IMR-90 (cell line): ENCODE results near the gene ARHGAP36. TPM values are rescaled to one million over a fixed set of nuclear protein-coding genes. Genes with fewer than 3 reads are reported as not detected.

Source experiments
- ATAC-seq: fragments of 200-7000 bp; cut with Tn5 transposase; 2 replicates; pipeline ENCODE4 v1.9.1; 2020; ENCODE audit warnings: low read depth, mild to moderate bottlenecking, moderate library complexity
- BruUV-seq: library from RNA; stranded (reverse); fragments of 400-500 nt; replicated peaks from 2 replicates; lab custom pipeline; 2021; lab: Mats Ljungman, UMichigan
- CTCF ChIA-PET: fragments of 300-600 bp; formaldehyde crosslinking; extraction: SDS; loops from one replicate; lab custom pipeline; 2021; ENCODE audit warnings: antibody characterized with exemption; lab: Yijun Ruan, JAX
- POLR2A ChIA-PET: fragments of 300-600 bp; sonication (Branson Sonifier 250); formaldehyde crosslinking; loops from one replicate; lab custom pipeline; 2022; ENCODE audit warnings: antibody characterized with exemption; ENCODE audit not compliant: unreplicated experiment; lab: Charles Lee
- DNase-seq: peaks from one replicate; pipeline ENCODE4 v3.0.0; 2013
- H2AFZ ChIP-seq: replicated peaks from 2 replicates; pipeline ENCODE3; 2013; ENCODE audit warnings: low read length, mild to moderate bottlenecking; ENCODE audit not compliant: poor library complexity
- H2AK5ac ChIP-seq: 2 replicates; pipeline ENCODE4 v1.6.1; 2013; ENCODE audit warnings: low read depth, low read length, inconsistent platforms
- H2AK9ac ChIP-seq: replicated peaks from 2 replicates; pipeline ENCODE3; 2013; ENCODE audit warnings: mild to moderate bottlenecking, low read depth, low read length, moderate library complexity; ENCODE audit not compliant: poor library complexity
- H2BK120ac ChIP-seq: 2 replicates; pipeline ENCODE4 v1.6.1; 2013; ENCODE audit warnings: low read depth, low read length, inconsistent platforms
- H2BK15ac ChIP-seq: 3 replicates; pipeline ENCODE4 v1.6.1; 2013; ENCODE audit warnings: low read depth, low read length, inconsistent platforms
- H2BK20ac ChIP-seq: 2 replicates; pipeline ENCODE4 v1.6.1; 2013; ENCODE audit warnings: low read depth, mild to moderate bottlenecking, inconsistent platforms, low read length, moderate library complexity
- H2BK5ac ChIP-seq: 2 replicates; pipeline ENCODE4 v1.6.1; 2013; ENCODE audit warnings: mild to moderate bottlenecking, low read depth, low read length, inconsistent platforms; ENCODE audit not compliant: poor library complexity, severe bottlenecking
- H3K14ac ChIP-seq: replicated peaks from 2 replicates; pipeline ENCODE4 v1.6.1; 2013; ENCODE audit warnings: low read depth, low read length, inconsistent platforms
- H3K18ac ChIP-seq: 2 replicates; pipeline ENCODE4 v1.6.1; 2013; ENCODE audit warnings: low read depth, low read length, control low read depth
- H3K23ac ChIP-seq: 2 replicates; pipeline ENCODE4 v1.6.1; 2013; ENCODE audit warnings: low read depth, low read length, inconsistent platforms
- H3K27ac ChIP-seq: 2 replicates; pipeline ENCODE4 v1.5.1; 2013; ENCODE audit warnings: mild to moderate bottlenecking, control low read depth, low read length; ENCODE audit not compliant: insufficient read depth
- H3K27me3 ChIP-seq: 2 replicates; pipeline ENCODE4 v1.6.1; 2013; ENCODE audit warnings: low read length; ENCODE audit not compliant: control insufficient read depth, insufficient read depth
- H3K36me3 ChIP-seq: 2 replicates; pipeline ENCODE4 v1.6.1; 2013; ENCODE audit warnings: low read length, mixed read lengths; ENCODE audit not compliant: control insufficient read depth, insufficient read depth
- H3K4ac ChIP-seq: 2 replicates; pipeline ENCODE4 v1.6.1; 2013; ENCODE audit warnings: low read depth, low read length, inconsistent platforms
- H3K4me1 ChIP-seq: 2 replicates; pipeline ENCODE4 v1.6.1; 2013; ENCODE audit warnings: low read length, mixed read lengths; ENCODE audit not compliant: control insufficient read depth, insufficient read depth
- H3K4me2 ChIP-seq: 2 replicates; pipeline ENCODE4 v1.6.1; 2013; ENCODE audit warnings: low read depth, mild to moderate bottlenecking, control low read depth, low read length, moderate library complexity
- H3K4me3 ChIP-seq: 2 replicates; pipeline ENCODE4 v1.5.1; 2013; ENCODE audit warnings: low read depth, mild to moderate bottlenecking, control low read depth, low read length, moderate library complexity; ENCODE audit not compliant: insufficient read depth
- H3K56ac ChIP-seq: 2 replicates; pipeline ENCODE4 v1.6.1; 2013; ENCODE audit warnings: low read length, inconsistent platforms; ENCODE audit not compliant: insufficient read depth; ENCODE audit errors: extremely low read depth
- H3K79me1 ChIP-seq, 2 experiments: 2 replicates each; pipeline ENCODE4 v1.6.1; 2013; ENCODE audit warnings: low read length in 2 of 2, inconsistent platforms in 1 of 2, low read depth in 1 of 2
- H3K9ac ChIP-seq: 2 replicates; pipeline ENCODE4 v1.6.1; 2013; ENCODE audit warnings: low read depth, low read length, control low read depth
- H3K9me1 ChIP-seq: 2 replicates; pipeline ENCODE4 v1.6.1; 2013; ENCODE audit warnings: low read length, inconsistent platforms; ENCODE audit not compliant: insufficient read depth
- H3K9me3 ChIP-seq: 2 replicates; pipeline ENCODE4 v1.6.1; 2013; ENCODE audit warnings: low read length; ENCODE audit not compliant: control insufficient read depth, insufficient read depth
- H4K20me1 ChIP-seq: 2 replicates; pipeline ENCODE4 v1.6.1; 2013; ENCODE audit warnings: low read length, inconsistent platforms; ENCODE audit not compliant: insufficient read depth
- H4K5ac ChIP-seq: 2 replicates; pipeline ENCODE4 v1.6.1; 2013; ENCODE audit warnings: mild to moderate bottlenecking, low read depth, low read length, control low read depth
- H4K8ac ChIP-seq, 2 experiments: 2 replicates each; pipeline ENCODE4 v1.6.1; 2013; ENCODE audit warnings: low read depth in 2 of 2, low read length in 2 of 2, control low read depth in 1 of 2, inconsistent platforms in 1 of 2
- H4K91ac ChIP-seq: 2 replicates; pipeline ENCODE4 v1.6.1; 2013; ENCODE audit warnings: low read depth, low read length, inconsistent platforms; ENCODE audit not compliant: insufficient read depth
- BHLHE40 ChIP-seq: fragments of 150-350 bp; IDR thresholded peaks from 2 replicates; pipeline ENCODE4 v1.6.1; 2016; ENCODE audit warnings: mild to moderate bottlenecking, low read depth, low read length
- CEBPB ChIP-seq: IDR thresholded peaks from 2 replicates; pipeline ENCODE4 v1.6.1; 2012; ENCODE audit warnings: low read depth, low read length, improper control_type of control experiment
- CHD1 ChIP-seq: IDR thresholded peaks from 2 replicates; pipeline ENCODE4 v1.6.1; 2012; ENCODE audit warnings: low read depth, low read length, improper control_type of control experiment
- CTCF ChIP-seq: conservative IDR thresholded peaks from 2 replicates; pipeline ENCODE4 v1.5.1; 2012; ENCODE audit warnings: mild to moderate bottlenecking, low read depth, low read length, improper control_type of control experiment
- ELK1 ChIP-seq: fragments of 150-350 bp; IDR thresholded peaks from 2 replicates; pipeline ENCODE4 v1.6.1; 2016; ENCODE audit warnings: low read depth, mild to moderate bottlenecking, low read length, moderate library complexity, borderline replicate concordance
- FOS ChIP-seq: fragments of 150-350 bp; IDR thresholded peaks from 2 replicates; pipeline ENCODE4 v1.6.1; 2016; ENCODE audit warnings: low read depth, low read length
- MAFK ChIP-seq: IDR thresholded peaks from 2 replicates; pipeline ENCODE4 v1.6.1; 2012; ENCODE audit warnings: low read depth, low read length, improper control_type of control experiment
- MAZ ChIP-seq: IDR thresholded peaks from 2 replicates; pipeline ENCODE4 v1.6.1; 2012; ENCODE audit warnings: low read depth, mild to moderate bottlenecking, low read length, improper control_type of control experiment, moderate library complexity, borderline replicate concordance
- MXI1 ChIP-seq: IDR thresholded peaks from 2 replicates; pipeline ENCODE4 v1.6.1; 2012; ENCODE audit warnings: low read depth, mild to moderate bottlenecking, low read length, moderate library complexity, borderline replicate concordance
- NFE2L2 ChIP-seq: fragments of 150-350 bp; IDR thresholded peaks from 2 replicates; pipeline ENCODE4 v1.6.1; 2016; ENCODE audit warnings: low read depth, mild to moderate bottlenecking, low read length
- POLR2A ChIP-seq: IDR thresholded peaks from 2 replicates; pipeline ENCODE4 v1.6.1; 2012; ENCODE audit warnings: mild to moderate bottlenecking, low read depth, low read length
- RAD21 ChIP-seq: IDR thresholded peaks from 2 replicates; pipeline ENCODE4 v1.6.1; 2012; ENCODE audit warnings: low read length, improper control_type of control experiment
- RCOR1 ChIP-seq: IDR thresholded peaks from 2 replicates; pipeline ENCODE4 v1.6.1; 2012; ENCODE audit warnings: mild to moderate bottlenecking, low read length, improper control_type of control experiment; ENCODE audit not compliant: insufficient replicate concordance
- RFX5 ChIP-seq: IDR thresholded peaks from 2 replicates; pipeline ENCODE4 v1.8.0; 2012; ENCODE audit warnings: low read depth, mild to moderate bottlenecking, low read length, moderate library complexity
- SMC3 ChIP-seq: fragments of 150-350 bp; IDR thresholded peaks from 2 replicates; pipeline ENCODE4 v1.6.1; 2016; ENCODE audit warnings: low read depth, mild to moderate bottlenecking, antibody characterized with exemption, low read length, moderate library complexity
- USF2 ChIP-seq: fragments of 150-350 bp; IDR thresholded peaks from 2 replicates; pipeline ENCODE4 v1.6.1; 2017; ENCODE audit warnings: mild to moderate bottlenecking, antibody characterized with exemption, low read length, low read depth
- WGBS, 2 experiments: methylation state at CpG; one replicate each; pipeline versions ENCODE4 v1.1.5 to v1.1.7; 2013; ENCODE audit warnings: missing lambda C conversion rate in 2 of 2; ENCODE audit not compliant: insufficient read length in 1 of 2; ENCODE audit errors: extremely low coverage in 2 of 2; 5-methylcytosine and 5-hydroxymethylcytosine counted together
- dilution Hi-C: fragments of 300-500 bp; cut with HindIII; formaldehyde crosslinking; loops from one replicate; pipeline ENCODE4 v1.14.3; 2018; ENCODE audit warnings: low sequenced_read_pairs; ENCODE audit not compliant: unreplicated experiment
- in situ Hi-C: fragments of 300-500 bp; cut with MboI; formaldehyde crosslinking; loops from 3 replicates; pipeline ENCODE4 v1.14.3; 2019; ENCODE audit warnings: low sequenced_read_pairs, inconsistent platforms, mixed read lengths
- intact Hi-C: fragments of 100-400 bp; cut with micrococcal nuclease; formaldehyde crosslinking; loops from 2 replicates; pipeline ENCODE4 v1.10.0; 2022
- polyA plus RNA-seq, 3 experiments: library from polyadenylated mRNA; depleted of rRNA; stranded (reverse); fragments of >200 nt; gene quantifications; 2 replicates each; pipeline ENCODE4 v1.2.3, GENCODE V29; 2012; ENCODE audit warnings: low replicate concordance in 1 of 3
- total RNA-seq: library from RNA; depleted of rRNA; stranded (reverse); fragments of >200 nt; gene quantifications from 2 replicates; pipeline ENCODE4 v1.2.3, GENCODE V29; 2012

The ARHGAP36 gene
- total and polyA plus RNA-seq, 2 of the 4 experiments (the other 2 are of a cell fraction), result not detected

- Histone ChIP-seq H4K5ac (no peak overlapping the region), H3K36me3 (no peaks in the 10 kb centered on the region), H4K8ac (no peak overlapping the region), H2BK15ac (no peak overlapping the region), H3K14ac (no peak overlapping the region), H2AFZ (no peak overlapping the region), H3K9me1 (no peaks in the 10 kb centered on the region), H3K9me3 (no peaks in the 10 kb centered on the region), H3K27ac (no peak overlapping the region), H2AK5ac (no peak overlapping the region), H2BK5ac (no peak overlapping the region), H4K20me1 (no peaks in the 10 kb centered on the region), H2BK120ac (no peak overlapping the region), H3K27me3 (peaks cover 6% of the 10 kb centered on the region), H3K9ac (no peak overlapping the region), H3K79me1 (no peaks in the 10 kb centered on the region), H2AK9ac (no peak overlapping the region), H3K4me2 (no peak overlapping the region), H3K56ac (no peak overlapping the region), H3K4ac (no peak overlapping the region), H3K4me1 (no peaks in the 10 kb centered on the region), H3K23ac (no peak overlapping the region), H4K91ac (no peak overlapping the region), H3K4me3 (no peak overlapping the region), H2BK20ac (no peak overlapping the region), H3K18ac (no peak overlapping the region)
- DNase-seq (no peak), ATAC-seq (no peak)
- intact Hi-C loops, result no loop called here
- CTCF ChIA-PET, result no interaction called here
- dilution Hi-C loops, result no loop called here
- TF ChIP-seq POLR2A (no peak), MAZ (no peak), ELK1 (no peak), RAD21 (no peak), BHLHE40 (no peak), CEBPB (no peak), SMC3 (no peak), NFE2L2 (no peak), USF2 (no peak), CHD1 (no peak), MAFK (no peak), RCOR1 (no peak), MXI1 (no peak), RFX5 (no peak), CTCF (no peak), FOS (no peak)
- in situ Hi-C loops, result no loop called here
- no TSS peak for BruUV-seq
- POLR2A ChIA-PET, result no interaction called here
- WGBS, 2 experiments, result no CpG with 5 or more reads among the region's 2 CpGs
These were observed 1.1 kb downstream of the ARHGAP36 start for GRCh38 chrX:131059246-131059645.
